ENCODE data around the gene CALCOCO1. TPM values are rescaled to one million over a fixed set of nuclear protein-coding genes. Genes with fewer than 3 reads are reported as not detected.

The CALCOCO1 gene
- total RNA-seq, 1 experiment from 2014 or later, result 27.0 TPM

DNA sequence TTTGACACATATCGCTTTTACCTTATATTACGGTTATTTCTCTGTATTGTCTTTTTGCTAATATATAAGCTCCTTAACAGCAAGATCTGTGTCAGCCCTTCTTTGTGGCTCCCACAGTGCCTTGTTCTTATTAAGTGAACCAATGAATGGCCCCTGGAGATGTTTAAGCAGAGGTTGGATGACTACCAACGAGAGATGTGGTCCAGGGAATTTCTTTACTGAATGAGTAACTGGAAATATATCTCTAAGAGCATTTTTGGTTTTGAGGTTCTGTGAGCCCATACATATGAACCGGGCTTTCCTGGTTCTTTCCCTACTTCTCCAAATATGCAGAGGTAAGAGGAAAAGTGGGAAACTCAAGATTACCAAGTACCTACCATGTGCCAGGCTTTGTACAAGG is 23.5 kb downstream of the CALCOCO1 start:
- H3K36me3 Mint-ChIP-seq, result no peaks in the 10 kb centered on the region
- H3K27me3 Mint-ChIP-seq (ENCODE audit: low read depth), result peaks cover 50% of the 10 kb centered on the region
- ChIA-PET CTCF (interaction anchor here (2.1 to 5.0 kb wide), 2 partner anchors 34 to 41 kb away, joined by 40 to 327 read pairs; no protein-coding TSS in a partner anchor), POLR2A (no interaction called here)
- H3K4me3 Mint-ChIP-seq, result no peak overlapping the region
- peaks cover 7% of the 10 kb centered on the region for H3K4me1 Mint-ChIP-seq
- TF ChIP-seq, protein P1, sequence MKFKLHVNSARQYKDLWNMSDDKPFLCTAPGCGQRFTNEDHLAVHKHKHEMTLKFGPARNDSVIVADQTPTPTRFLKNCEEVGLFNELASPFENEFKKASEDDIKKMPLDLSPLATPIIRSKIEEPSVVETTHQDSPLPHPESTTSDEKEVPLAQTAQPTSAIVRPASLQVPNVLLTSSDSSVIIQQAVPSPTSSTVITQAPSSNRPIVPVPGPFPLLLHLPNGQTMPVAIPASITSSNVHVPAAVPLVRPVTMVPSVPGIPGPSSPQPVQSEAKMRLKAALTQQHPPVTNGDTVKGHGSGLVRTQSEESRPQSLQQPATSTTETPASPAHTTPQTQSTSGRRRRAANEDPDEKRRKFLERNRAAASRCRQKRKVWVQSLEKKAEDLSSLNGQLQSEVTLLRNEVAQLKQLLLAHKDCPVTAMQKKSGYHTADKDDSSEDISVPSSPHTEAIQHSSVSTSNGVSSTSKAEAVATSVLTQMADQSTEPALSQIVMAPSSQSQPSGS (CRISPR knock-in tag; IDR thresholded peaks at IDR 0.05; ENCODE audit: borderline replicate concordance, low read depth), result no peak
- TF ChIP-seq SMAD3 (CRISPR knock-in tag; IDR thresholded peaks at IDR 0.05; ENCODE audit: borderline replicate concordance) (no peak), NFYB (CRISPR knock-in tag; conservative IDR thresholded peaks at IDR 0.05; ENCODE audit: low read depth) (no peak), TEAD1 (CRISPR knock-in tag; IDR thresholded peaks at IDR 0.05) (no peak), GABPB1 (CRISPR knock-in tag; IDR thresholded peaks at IDR 0.05) (no peak), GRHL2 (CRISPR knock-in tag; IDR thresholded peaks at IDR 0.05; ENCODE audit: insufficient replicate concordance, severe bottlenecking) (no peak), ZNF423 (CRISPR knock-in tag; IDR thresholded peaks at IDR 0.05) (no peak), SOX15 (CRISPR knock-in tag; IDR thresholded peaks at IDR 0.05) (no peak), RORB (CRISPR knock-in tag; IDR thresholded peaks at IDR 0.05) (no peak), NR1H2 (CRISPR knock-in tag; IDR thresholded peaks at IDR 0.05) (no peak), IRF2 (CRISPR knock-in tag; IDR thresholded peaks at IDR 0.05; ENCODE audit: borderline replicate concordance, low read depth) (no peak), TCF7 (CRISPR knock-in tag; IDR thresholded peaks at IDR 0.05; ENCODE audit: low read depth) (no peak), RELA (CRISPR knock-in tag; IDR thresholded peaks at IDR 0.05; ENCODE audit: borderline replicate concordance) (no peak)
- TF ChIP-seq, protein P2, sequence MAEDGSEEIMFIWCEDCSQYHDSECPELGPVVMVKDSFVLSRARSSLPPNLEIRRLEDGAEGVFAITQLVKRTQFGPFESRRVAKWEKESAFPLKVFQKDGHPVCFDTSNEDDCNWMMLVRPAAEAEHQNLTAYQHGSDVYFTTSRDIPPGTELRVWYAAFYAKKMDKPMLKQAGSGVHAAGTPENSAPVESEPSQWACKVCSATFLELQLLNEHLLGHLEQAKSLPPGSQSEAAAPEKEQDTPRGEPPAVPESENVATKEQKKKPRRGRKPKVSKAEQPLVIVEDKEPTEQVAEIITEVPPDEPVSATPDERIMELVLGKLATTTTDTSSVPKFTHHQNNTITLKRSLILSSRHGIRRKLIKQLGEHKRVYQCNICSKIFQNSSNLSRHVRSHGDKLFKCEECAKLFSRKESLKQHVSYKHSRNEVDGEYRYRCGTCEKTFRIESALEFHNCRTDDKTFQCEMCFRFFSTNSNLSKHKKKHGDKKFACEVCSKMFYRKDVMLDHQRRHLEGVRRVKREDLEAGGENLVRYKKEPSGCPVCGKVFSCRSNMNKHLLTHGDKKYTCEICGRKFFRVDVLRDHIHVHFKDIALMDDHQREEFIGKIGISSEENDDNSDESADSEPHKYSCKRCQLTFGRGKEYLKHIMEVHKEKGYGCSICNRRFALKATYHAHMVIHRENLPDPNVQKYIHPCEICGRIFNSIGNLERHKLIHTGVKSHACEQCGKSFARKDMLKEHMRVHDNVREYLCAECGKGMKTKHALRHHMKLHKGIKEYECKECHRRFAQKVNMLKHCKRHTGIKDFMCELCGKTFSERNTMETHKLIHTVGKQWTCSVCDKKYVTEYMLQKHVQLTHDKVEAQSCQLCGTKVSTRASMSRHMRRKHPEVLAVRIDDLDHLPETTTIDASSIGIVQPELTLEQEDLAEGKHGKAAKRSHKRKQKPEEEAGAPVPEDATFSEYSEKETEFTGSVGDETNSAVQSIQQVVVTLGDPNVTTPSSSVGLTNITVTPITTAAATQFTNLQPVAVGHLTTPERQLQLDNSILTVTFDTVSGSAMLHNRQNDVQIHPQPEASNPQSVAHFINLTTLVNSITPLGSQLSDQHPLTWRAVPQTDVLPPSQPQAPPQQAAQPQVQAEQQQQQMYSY (CRISPR knock-in tag; IDR thresholded peaks at IDR 0.05), result no peak
- TF ChIP-seq, protein P3, sequence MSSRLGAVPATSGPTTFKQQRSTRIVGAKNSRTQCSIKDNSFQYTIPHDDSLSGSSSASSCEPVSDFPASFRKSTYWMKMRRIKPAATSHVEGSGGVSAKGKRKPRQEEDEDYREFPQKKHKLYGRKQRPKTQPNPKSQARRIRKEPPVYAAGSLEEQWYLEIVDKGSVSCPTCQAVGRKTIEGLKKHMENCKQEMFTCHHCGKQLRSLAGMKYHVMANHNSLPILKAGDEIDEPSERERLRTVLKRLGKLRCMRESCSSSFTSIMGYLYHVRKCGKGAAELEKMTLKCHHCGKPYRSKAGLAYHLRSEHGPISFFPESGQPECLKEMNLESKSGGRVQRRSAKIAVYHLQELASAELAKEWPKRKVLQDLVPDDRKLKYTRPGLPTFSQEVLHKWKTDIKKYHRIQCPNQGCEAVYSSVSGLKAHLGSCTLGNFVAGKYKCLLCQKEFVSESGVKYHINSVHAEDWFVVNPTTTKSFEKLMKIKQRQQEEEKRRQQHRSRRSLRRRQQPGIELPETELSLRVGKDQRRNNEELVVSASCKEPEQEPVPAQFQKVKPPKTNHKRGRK (CRISPR knock-in tag; IDR thresholded peaks at IDR 0.05; ENCODE audit: borderline replicate concordance), result no peak
- TF ChIP-seq, protein P4, sequence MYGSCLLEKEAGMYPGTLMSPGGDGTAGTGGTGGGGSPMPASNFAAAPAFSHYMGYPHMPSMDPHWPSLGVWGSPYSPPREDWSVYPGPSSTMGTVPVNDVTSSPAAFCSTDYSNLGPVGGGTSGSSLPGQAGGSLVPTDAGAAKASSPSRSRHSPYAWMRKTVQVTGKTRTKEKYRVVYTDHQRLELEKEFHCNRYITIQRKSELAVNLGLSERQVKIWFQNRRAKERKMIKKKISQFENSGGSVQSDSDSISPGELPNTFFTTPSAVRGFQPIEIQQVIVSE (CRISPR knock-in tag; IDR thresholded peaks at IDR 0.05; ENCODE audit: borderline replicate concordance), result no peak
- TF ChIP-seq, protein P5, sequence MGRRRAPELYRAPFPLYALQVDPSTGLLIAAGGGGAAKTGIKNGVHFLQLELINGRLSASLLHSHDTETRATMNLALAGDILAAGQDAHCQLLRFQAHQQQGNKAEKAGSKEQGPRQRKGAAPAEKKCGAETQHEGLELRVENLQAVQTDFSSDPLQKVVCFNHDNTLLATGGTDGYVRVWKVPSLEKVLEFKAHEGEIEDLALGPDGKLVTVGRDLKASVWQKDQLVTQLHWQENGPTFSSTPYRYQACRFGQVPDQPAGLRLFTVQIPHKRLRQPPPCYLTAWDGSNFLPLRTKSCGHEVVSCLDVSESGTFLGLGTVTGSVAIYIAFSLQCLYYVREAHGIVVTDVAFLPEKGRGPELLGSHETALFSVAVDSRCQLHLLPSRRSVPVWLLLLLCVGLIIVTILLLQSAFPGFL (CRISPR knock-in tag; IDR thresholded peaks at IDR 0.05; ENCODE audit: borderline replicate concordance), result no peak
- no peak overlapping the region for H3K27ac Mint-ChIP-seq
- no peak for DNase-seq (ENCODE audit: low spot score)
- no peak for ATAC-seq
- no peaks in the 10 kb centered on the region for H3K9me3 Mint-ChIP-seq

Measured in WTC11 (cell line).